ENCODE measurements around the gene HRH3.

- TF ChIP-seq POLR2A (IDR thresholded peaks at IDR 0.05): no peak
- TF ChIP-seq CTCF (IDR thresholded peaks at IDR 0.05): no peak
Observed at GRCh38 chr20:62220666-62221568, 839 bp upstream of the HRH3 start.

Data from esophagus squamous epithelium (tissue), 4 donors.